HG03139 (cell line): ENCODE data around the gene VAMP7.
"Not testable (repeated sequence)": the region's sequence is repeated elsewhere in the genome, so short reads cannot be mapped to it uniquely, and the experiment has no call there.

Experiments
- ATAC-seq: cut with Tn5 transposase; IDR thresholded peaks from one replicate; pipeline ENCODE4 v1.9.1; 2021; ENCODE audit not compliant: unreplicated experiment

Gene VAMP7

GRCh38 chrX:155986995-155987394 is 105.8 kb downstream of the VAMP7 start:
- not testable (repeated sequence) for ATAC-seq

- no peak for ATAC-seq
These were observed 107.7 kb downstream of the VAMP7 start for GRCh38 chrX:155988859-155989258.
